ENCODE results near the gene TRMT2A. TPM values are rescaled to one million over a fixed set of nuclear protein-coding genes. Genes with fewer than 3 reads are reported as not detected.
A peak's percentile ranks its signal among the peaks of the same experiment; 100 is the strongest.

Gene TRMT2A
- total and polyA plus RNA-seq, 8 donors = 39.3 to 60.4 (median 46.6) TPM

GRCh38 chr22:20101638-20102037 lies 15.4 kb downstream of the TRMT2A start:
- DNase-seq (peak in 1 of 4 donors; percentile 75), ATAC-seq (no peak)
- Histone ChIP-seq H3K27me3 (no peaks in the 10 kb centered on the region), H3K36me3 (peaks cover 0 to 98% of the 10 kb centered on the region in 2 donors), H3K4me3 (no peak overlapping the region), H3K9me3 (no peaks in the 10 kb centered on the region), H3K27ac (no peak overlapping the region), H3K4me1 (peaks cover 0 to 7% of the 10 kb centered on the region in 2 donors)
- intact Hi-C loops (cut with DNase I) = no loop called here
- no peak for TF ChIP-seq CTCF (IDR thresholded peaks at IDR 0.05)

GRCh38 chr22:20099099-20099711 lies 17.8 kb downstream of the TRMT2A start:
- TF ChIP-seq CTCF (IDR thresholded peaks at IDR 0.05) = no peak
- Histone ChIP-seq H3K36me3 (peaks cover 0 to 98% of the 10 kb centered on the region in 2 donors), H3K9me3 (no peaks in the 10 kb centered on the region), H3K4me3 (no peak overlapping the region), H3K4me1 (peaks cover 0 to 7% of the 10 kb centered on the region in 2 donors), H3K27ac (no peak overlapping the region), H3K27me3 (no peaks in the 10 kb centered on the region)
- DNase-seq (peak in 1 of 4 donors; percentile 12), ATAC-seq (no peak)
- intact Hi-C loops (cut with DNase I) = no loop called here

GRCh38 chr22:20096574-20097420 lies 20.2 kb downstream of the TRMT2A start:
- peaks cover 0 to 7% of the 10 kb centered on the region in 2 donors for H3K4me1 ChIP-seq
- no peak for DNase-seq
- no peaks in the 10 kb centered on the region for H3K27me3 ChIP-seq
- ATAC-seq = no peak
- H3K27ac ChIP-seq = no peak overlapping the region
- no peaks in the 10 kb centered on the region for H3K9me3 ChIP-seq
- no peak overlapping the region for H3K4me3 ChIP-seq
- intact Hi-C loops (cut with DNase I) = no loop called here
- TF ChIP-seq CTCF (IDR thresholded peaks at IDR 0.05) = no peak
- H3K36me3 ChIP-seq = peaks cover 0 to 100% of the 10 kb centered on the region in 2 donors

- H3K4me1 ChIP-seq = peaks cover 0 to 7% of the 10 kb centered on the region in 2 donors
- intact Hi-C loops (cut with DNase I) = no loop called here
- peaks cover 0 to 100% of the 10 kb centered on the region in 2 donors for H3K36me3 ChIP-seq
- H3K9me3 ChIP-seq = no peaks in the 10 kb centered on the region
- no peak overlapping the region for H3K4me3 ChIP-seq
- no peaks in the 10 kb centered on the region for H3K27me3 ChIP-seq
- ATAC-seq = no peak
- no peak for DNase-seq
- H3K27ac ChIP-seq = no peak overlapping the region
- TF ChIP-seq CTCF (IDR thresholded peaks at IDR 0.05) = no peak
Measured at GRCh38 chr22:20095521-20095920, 21.5 kb downstream of the TRMT2A start.

GRCh38 chr22:20094197-20094807 lies 22.7 kb downstream of the TRMT2A start:
- intact Hi-C loops (cut with DNase I) = no loop called here
- Histone ChIP-seq H3K4me3 (no peak overlapping the region), H3K9me3 (no peaks in the 10 kb centered on the region), H3K36me3 (peaks cover 0 to 100% of the 10 kb centered on the region in 2 donors), H3K4me1 (no peaks in the 10 kb centered on the region), H3K27ac (no peak overlapping the region), H3K27me3 (no peaks in the 10 kb centered on the region)
- DNase-seq = peak in 2 of 4 donors; percentile 26 to 60
- no peak for TF ChIP-seq CTCF (IDR thresholded peaks at IDR 0.05)
- ATAC-seq = no peak

All from left lung (tissue), 10 donors.